ENCODE data around the gene CSAD.

CSAD gene

GRCh38 chr12:53199700-53200099 lies 19.0 kb upstream of the CSAD start:
- DNase-seq (ENCODE audit: low read depth in 2 of 2), result no peak

GRCh38 chr12:53198486-53199110 lies 17.9 kb upstream of the CSAD start:
- DNase-seq (ENCODE audit: low read depth in 2 of 2), result no peak

GRCh38 chr12:53197011-53197640 lies 16.4 kb upstream of the CSAD start:
- DNase-seq (ENCODE audit: low read depth in 2 of 2), result no peak

GRCh38 chr12:53196486-53196885 lies 15.8 kb upstream of the CSAD start:
- no peak for DNase-seq (ENCODE audit: low read depth in 2 of 2)

- no peak for DNase-seq (ENCODE audit: low read depth in 2 of 2)
These were observed 15.0 kb upstream of the CSAD start for GRCh38 chr12:53195516-53196420.

- no peak for DNase-seq (ENCODE audit: low read depth in 2 of 2)
These were observed 14.2 kb upstream of the CSAD start for GRCh38 chr12:53194973-53195372.

- no peak for DNase-seq (ENCODE audit: low read depth in 2 of 2)
These were observed 13.4 kb upstream of the CSAD start for GRCh38 chr12:53193985-53194716.

GRCh38 chr12:53193040-53193439 lies 12.3 kb upstream of the CSAD start:
- no peak for DNase-seq (ENCODE audit: low read depth in 2 of 2)

GRCh38 chr12:53192531-53193021 lies 11.9 kb upstream of the CSAD start:
- DNase-seq (ENCODE audit: low read depth in 2 of 2), result no peak

- no peak for DNase-seq (ENCODE audit: low read depth in 2 of 2)
These were observed 11.3 kb upstream of the CSAD start for GRCh38 chr12:53191885-53192530.

- no peak for DNase-seq (ENCODE audit: low read depth in 2 of 2)
These were observed 10.6 kb upstream of the CSAD start for GRCh38 chr12:53191096-53191884.

GRCh38 chr12:53190108-53190729 lies 9.5 kb upstream of the CSAD start:
- peak in 1 of 2 donors; percentile 30 for DNase-seq (ENCODE audit: low read depth in 2 of 2)

- no peak for DNase-seq (ENCODE audit: low read depth in 2 of 2)
These were observed 6.6 kb upstream of the CSAD start for GRCh38 chr12:53187145-53187899.

GRCh38 chr12:53186745-53187144 lies 6.0 kb upstream of the CSAD start:
- no peak for DNase-seq (ENCODE audit: low read depth in 2 of 2)

- DNase-seq (ENCODE audit: low read depth in 2 of 2), result no peak
These were observed 4.9 kb upstream of the CSAD start for GRCh38 chr12:53185582-53186153.

- no peak for DNase-seq (ENCODE audit: low read depth in 2 of 2)
These were observed 4.1 kb upstream of the CSAD start for GRCh38 chr12:53184828-53185227.

- no peak for DNase-seq (ENCODE audit: low read depth in 2 of 2)
These were observed 2.2 kb upstream of the CSAD start for GRCh38 chr12:53182903-53183302.

- no peak for DNase-seq (ENCODE audit: low read depth in 2 of 2)
These were observed 1.2 kb upstream of the CSAD start for GRCh38 chr12:53181935-53182334.
